ENCODE measurements around the gene ZNF112.

DNA sequence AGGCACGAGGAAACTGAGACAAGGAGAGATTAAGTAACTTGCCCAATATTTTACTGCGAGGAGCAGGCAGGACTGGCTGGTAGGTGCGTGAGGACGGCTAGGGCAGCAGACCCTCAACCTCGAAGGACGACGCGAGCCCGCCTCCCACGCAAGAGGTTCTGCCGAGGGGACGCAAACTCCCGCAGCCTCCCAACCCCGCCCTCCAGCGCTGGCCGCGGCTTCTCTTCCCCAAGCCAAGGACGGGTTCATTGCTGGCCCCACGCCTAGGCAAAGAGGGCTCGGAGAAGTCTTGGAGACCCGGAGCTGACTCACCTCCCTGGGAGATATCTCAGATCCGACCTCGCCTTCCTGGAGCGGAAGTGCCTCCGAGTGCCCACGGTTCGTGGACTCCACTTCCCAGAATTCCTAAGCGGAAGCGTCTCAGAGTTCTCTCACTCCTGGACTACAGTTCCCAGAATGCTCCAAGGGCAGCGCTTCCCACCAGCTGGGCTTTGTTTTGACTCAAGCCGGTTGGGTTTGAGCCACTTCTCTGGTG is 51.8 kb downstream of the ZNF112 start, which contains the start of gene ZNF235:
- TF ChIP-seq, protein P1, sequence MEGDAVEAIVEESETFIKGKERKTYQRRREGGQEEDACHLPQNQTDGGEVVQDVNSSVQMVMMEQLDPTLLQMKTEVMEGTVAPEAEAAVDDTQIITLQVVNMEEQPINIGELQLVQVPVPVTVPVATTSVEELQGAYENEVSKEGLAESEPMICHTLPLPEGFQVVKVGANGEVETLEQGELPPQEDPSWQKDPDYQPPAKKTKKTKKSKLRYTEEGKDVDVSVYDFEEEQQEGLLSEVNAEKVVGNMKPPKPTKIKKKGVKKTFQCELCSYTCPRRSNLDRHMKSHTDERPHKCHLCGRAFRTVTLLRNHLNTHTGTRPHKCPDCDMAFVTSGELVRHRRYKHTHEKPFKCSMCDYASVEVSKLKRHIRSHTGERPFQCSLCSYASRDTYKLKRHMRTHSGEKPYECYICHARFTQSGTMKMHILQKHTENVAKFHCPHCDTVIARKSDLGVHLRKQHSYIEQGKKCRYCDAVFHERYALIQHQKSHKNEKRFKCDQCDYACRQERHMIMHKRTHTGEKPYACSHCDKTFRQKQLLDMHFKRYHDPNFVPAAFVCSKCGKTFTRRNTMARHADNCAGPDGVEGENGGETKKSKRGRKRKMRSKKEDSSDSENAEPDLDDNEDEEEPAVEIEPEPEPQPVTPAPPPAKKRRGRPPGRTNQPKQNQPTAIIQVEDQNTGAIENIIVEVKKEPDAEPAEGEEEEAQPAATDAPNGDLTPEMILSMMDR (IDR thresholded peaks at IDR 0.05): no peak
- no peak for TF ChIP-seq POLR2A (IDR thresholded peaks at IDR 0.05)
